ENCODE data around the gene UBL7.

Gene UBL7

DNA sequence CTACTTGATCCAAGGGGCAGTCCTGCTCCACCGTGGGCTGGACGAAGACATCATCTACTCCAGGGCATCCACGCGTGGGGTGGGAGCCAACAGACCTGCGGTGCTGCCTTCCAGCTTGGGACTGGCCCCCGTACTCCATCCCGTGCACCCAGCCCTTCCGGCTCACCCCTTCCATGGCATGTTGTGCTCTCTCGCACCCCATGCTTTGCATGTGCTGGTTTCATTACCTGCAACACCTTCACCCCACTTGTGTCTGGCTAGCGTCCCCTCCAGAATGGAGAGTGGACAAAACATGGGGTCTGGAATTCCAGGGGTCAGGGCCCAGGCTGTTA, 57.4 kb downstream of the UBL7 start:
- no peak for DNase-seq (ENCODE audit: low read depth in 1 of 2, low spot score in 1 of 2)
- TF ChIP-seq, protein P1, sequence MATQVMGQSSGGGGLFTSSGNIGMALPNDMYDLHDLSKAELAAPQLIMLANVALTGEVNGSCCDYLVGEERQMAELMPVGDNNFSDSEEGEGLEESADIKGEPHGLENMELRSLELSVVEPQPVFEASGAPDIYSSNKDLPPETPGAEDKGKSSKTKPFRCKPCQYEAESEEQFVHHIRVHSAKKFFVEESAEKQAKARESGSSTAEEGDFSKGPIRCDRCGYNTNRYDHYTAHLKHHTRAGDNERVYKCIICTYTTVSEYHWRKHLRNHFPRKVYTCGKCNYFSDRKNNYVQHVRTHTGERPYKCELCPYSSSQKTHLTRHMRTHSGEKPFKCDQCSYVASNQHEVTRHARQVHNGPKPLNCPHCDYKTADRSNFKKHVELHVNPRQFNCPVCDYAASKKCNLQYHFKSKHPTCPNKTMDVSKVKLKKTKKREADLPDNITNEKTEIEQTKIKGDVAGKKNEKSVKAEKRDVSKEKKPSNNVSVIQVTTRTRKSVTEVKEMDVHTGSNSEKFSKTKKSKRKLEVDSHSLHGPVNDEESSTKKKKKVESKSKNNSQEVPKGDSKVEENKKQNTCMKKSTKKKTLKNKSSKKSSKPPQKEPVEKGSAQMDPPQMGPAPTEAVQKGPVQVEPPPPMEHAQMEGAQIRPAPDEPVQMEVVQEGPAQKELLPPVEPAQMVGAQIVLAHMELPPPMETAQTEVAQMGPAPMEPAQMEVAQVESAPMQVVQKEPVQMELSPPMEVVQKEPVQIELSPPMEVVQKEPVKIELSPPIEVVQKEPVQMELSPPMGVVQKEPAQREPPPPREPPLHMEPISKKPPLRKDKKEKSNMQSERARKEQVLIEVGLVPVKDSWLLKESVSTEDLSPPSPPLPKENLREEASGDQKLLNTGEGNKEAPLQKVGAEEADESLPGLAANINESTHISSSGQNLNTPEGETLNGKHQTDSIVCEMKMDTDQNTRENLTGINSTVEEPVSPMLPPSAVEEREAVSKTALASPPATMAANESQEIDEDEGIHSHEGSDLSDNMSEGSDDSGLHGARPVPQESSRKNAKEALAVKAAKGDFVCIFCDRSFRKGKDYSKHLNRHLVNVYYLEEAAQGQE (IDR thresholded peaks at IDR 0.05; ENCODE audit: insufficient replicate concordance, low read depth), result no peak
- TF ChIP-seq GABPA (IDR thresholded peaks at IDR 0.05; ENCODE audit: low read depth) (no peak), SPI1 (IDR thresholded peaks at IDR 0.05; ENCODE audit: borderline replicate concordance, low read depth) (no peak), POLR2AphosphoS5 (IDR thresholded peaks at IDR 0.05; ENCODE audit: low read depth) (no peak)
- TF ChIP-seq, protein P2, sequence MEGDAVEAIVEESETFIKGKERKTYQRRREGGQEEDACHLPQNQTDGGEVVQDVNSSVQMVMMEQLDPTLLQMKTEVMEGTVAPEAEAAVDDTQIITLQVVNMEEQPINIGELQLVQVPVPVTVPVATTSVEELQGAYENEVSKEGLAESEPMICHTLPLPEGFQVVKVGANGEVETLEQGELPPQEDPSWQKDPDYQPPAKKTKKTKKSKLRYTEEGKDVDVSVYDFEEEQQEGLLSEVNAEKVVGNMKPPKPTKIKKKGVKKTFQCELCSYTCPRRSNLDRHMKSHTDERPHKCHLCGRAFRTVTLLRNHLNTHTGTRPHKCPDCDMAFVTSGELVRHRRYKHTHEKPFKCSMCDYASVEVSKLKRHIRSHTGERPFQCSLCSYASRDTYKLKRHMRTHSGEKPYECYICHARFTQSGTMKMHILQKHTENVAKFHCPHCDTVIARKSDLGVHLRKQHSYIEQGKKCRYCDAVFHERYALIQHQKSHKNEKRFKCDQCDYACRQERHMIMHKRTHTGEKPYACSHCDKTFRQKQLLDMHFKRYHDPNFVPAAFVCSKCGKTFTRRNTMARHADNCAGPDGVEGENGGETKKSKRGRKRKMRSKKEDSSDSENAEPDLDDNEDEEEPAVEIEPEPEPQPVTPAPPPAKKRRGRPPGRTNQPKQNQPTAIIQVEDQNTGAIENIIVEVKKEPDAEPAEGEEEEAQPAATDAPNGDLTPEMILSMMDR (IDR thresholded peaks at IDR 0.05; ENCODE audit: insufficient read depth, low read length), result no peak
- Histone ChIP-seq H3K27me3 (ENCODE audit: insufficient read depth, poor library complexity, severe bottlenecking) (no peaks in the 10 kb centered on the region), H3K27ac (replicated peaks) (peak overlapping the region; percentile 62), H3K4me3 (replicated peaks; ENCODE audit: insufficient read depth, low read length) (no peak overlapping the region)

DNA sequence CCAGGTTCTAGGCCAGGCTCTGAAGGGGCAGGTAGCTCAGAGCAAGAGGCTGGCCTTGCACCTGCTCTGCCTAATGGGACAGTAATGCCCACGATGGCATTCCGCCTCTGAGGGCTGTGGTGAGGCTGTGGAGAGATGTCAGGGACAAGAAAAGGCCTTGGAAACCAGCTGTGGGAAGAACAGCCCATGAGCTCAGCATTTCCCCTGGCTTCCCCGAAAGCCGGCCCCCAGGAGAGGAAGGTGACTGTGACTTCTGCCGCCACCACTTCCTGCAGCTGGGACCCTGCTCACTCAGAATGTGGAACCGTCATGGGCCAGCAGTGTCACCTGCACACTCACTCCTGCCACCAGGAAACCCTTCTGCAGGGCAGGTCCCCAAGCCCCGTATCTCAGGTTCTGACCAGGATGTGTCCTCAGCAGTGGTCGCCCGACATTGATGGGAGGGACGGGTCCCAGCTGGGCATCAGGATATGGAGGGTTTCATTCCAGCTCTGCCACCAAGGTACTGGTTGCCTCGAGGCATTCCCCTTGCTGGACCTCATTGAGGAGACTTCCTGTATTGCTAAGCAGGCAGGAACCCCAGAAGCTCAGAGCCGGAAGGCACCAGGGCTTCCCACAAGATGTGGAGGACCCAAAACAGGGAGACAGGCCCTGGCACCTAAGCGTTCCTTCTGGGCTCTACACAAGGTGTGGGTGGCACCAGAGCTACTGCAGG, 57.9 kb downstream of the UBL7 start:
- TF ChIP-seq, protein P2 (IDR thresholded peaks at IDR 0.05; ENCODE audit: insufficient read depth, low read length), result no peak
- TF ChIP-seq GABPA (IDR thresholded peaks at IDR 0.05; ENCODE audit: low read depth), result peak; percentile 65
- TF ChIP-seq, protein P1 (IDR thresholded peaks at IDR 0.05; ENCODE audit: insufficient replicate concordance, low read depth), result no peak
- TF ChIP-seq POLR2AphosphoS5 (IDR thresholded peaks at IDR 0.05; ENCODE audit: low read depth), result peak; percentile 66
- peak; percentile 28; the same call in 1 of the 2 replicates for TF ChIP-seq SPI1 (IDR thresholded peaks at IDR 0.05; ENCODE audit: borderline replicate concordance, low read depth)
- Histone ChIP-seq H3K27me3 (ENCODE audit: insufficient read depth, poor library complexity, severe bottlenecking) (no peaks in the 10 kb centered on the region), H3K27ac (replicated peaks) (peak overlapping the region; percentile 62), H3K4me3 (replicated peaks; ENCODE audit: insufficient read depth, low read length) (no peak overlapping the region)
- peak; percentile 74 to 86 for DNase-seq (ENCODE audit: low read depth in 1 of 2, low spot score in 1 of 2)

DNA sequence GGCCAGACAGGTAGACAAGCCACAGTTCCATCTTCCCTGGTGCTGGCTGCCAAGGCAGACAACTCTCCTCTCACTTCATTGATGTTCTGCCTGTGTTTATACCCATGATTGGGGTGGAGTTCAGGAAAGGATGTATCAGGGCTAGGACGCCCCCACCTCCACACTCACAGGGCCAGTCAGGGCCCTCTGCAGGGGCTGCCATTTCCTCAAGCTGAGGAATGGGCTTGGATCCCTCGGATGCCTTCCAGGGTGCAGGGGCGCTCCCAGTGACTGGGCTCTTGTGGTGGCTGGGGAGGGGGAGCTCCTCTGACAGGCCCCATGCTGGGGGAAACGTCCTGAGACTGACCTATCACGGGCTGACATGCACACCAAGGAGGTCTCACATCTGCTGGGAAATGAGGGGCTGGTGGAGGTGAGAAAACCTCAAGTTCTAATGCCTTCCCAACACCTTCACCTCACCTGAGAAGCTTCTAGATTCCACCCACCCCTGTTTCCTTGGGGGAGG, 58.6 kb downstream of the UBL7 start:
- no peaks in the 10 kb centered on the region for H3K27me3 ChIP-seq (ENCODE audit: insufficient read depth, poor library complexity, severe bottlenecking)
- no peak for DNase-seq (ENCODE audit: low read depth in 1 of 2, low spot score in 1 of 2)
- H3K27ac ChIP-seq (replicated peaks), result peak overlapping the region; percentile 62
- no peak overlapping the region for H3K4me3 ChIP-seq (replicated peaks; ENCODE audit: insufficient read depth, low read length)
- no peak for TF ChIP-seq SPI1 (IDR thresholded peaks at IDR 0.05; ENCODE audit: borderline replicate concordance, low read depth)
- no peak for TF ChIP-seq POLR2AphosphoS5 (IDR thresholded peaks at IDR 0.05; ENCODE audit: low read depth)
- TF ChIP-seq, protein P2 (IDR thresholded peaks at IDR 0.05; ENCODE audit: insufficient read depth, low read length), result no peak
- TF ChIP-seq, protein P1 (IDR thresholded peaks at IDR 0.05; ENCODE audit: insufficient replicate concordance, low read depth), result no peak
- no peak for TF ChIP-seq GABPA (IDR thresholded peaks at IDR 0.05; ENCODE audit: low read depth)
